CD4-positive, alpha-beta T cell (primary cell): ENCODE results near the gene ZNF689. TPM values are rescaled to one million over a fixed set of nuclear protein-coding genes. Genes with fewer than 3 reads are reported as not detected.

Source experiments
- ATAC-seq: fragments of 200-7000 bp; cut with Tn5 transposase; one replicate; pipeline ENCODE4 v1.10.0; 2022; ENCODE audit warnings: mild to moderate bottlenecking; ENCODE audit not compliant: poor library complexity
- CTCF ChIA-PET: fragments of 350-600 bp; sonication (Branson Sonifier 250); formaldehyde crosslinking; loops from one replicate; lab custom pipeline; 2021; ENCODE audit warnings: antibody characterized with exemption, inconsistent platforms; lab: Charles Lee
- POLR2A ChIA-PET: fragments of 350-600 bp; sonication (Branson Sonifier 250); formaldehyde crosslinking; loops from one replicate; lab custom pipeline; 2021; ENCODE audit warnings: antibody characterized with exemption, inconsistent platforms; lab: Charles Lee
- DNase-seq, 14 experiments: peaks; one replicate each; pipeline ENCODE4 v3.0.0-alpha.2; 2013 to 2020; ENCODE audit warnings: mixed read lengths in 2 of 14
- H3K27ac ChIP-seq, 2 donors: one replicate each; pipeline versions ENCODE4 v1.5.1 to v1.7.0; 2013; ENCODE audit warnings: low read length in 2 of 2, low read depth in 1 of 2, mild to moderate bottlenecking in 1 of 2
- H3K27me3 ChIP-seq, 2 experiments: 1 replicate in 1 of 2; 2 replicates in 1 of 2; pipeline versions ENCODE4 v1.6.1 to v1.7.0; 2013; ENCODE audit warnings: low read length in 2 of 2, control low read depth in 1 of 2, mild to moderate bottlenecking in 1 of 2, moderate library complexity in 1 of 2; ENCODE audit not compliant: insufficient read depth in 2 of 2, control insufficient read depth in 1 of 2
- H3K36me3 ChIP-seq: one replicate; pipeline ENCODE4 v1.6.1; 2013; ENCODE audit warnings: low read length, control low read depth; ENCODE audit not compliant: insufficient read depth
- H3K4me1 ChIP-seq: one replicate; pipeline ENCODE4 v1.6.1; 2013; ENCODE audit warnings: low read length, control low read depth; ENCODE audit not compliant: insufficient read depth
- H3K4me3 ChIP-seq: one replicate; pipeline ENCODE4 v1.5.1; 2013; ENCODE audit warnings: mild to moderate bottlenecking, low read length, moderate library complexity
- H3K9me3 ChIP-seq, 2 experiments: 1 replicate in 1 of 2; 2 replicates in 1 of 2; pipeline versions ENCODE4 v1.6.1 to v1.7.0; 2013; ENCODE audit warnings: low read length in 2 of 2, mild to moderate bottlenecking in 2 of 2, control low read depth in 1 of 2, moderate library complexity in 1 of 2; ENCODE audit not compliant: control insufficient read depth in 1 of 2, insufficient read depth in 1 of 2
- H3K27ac Mint-ChIP-seq: one replicate; pipeline ENCODE4 v1.8.0; 2020; ENCODE audit warnings: mixed read lengths
- H3K27me3 Mint-ChIP-seq: one replicate; pipeline ENCODE4 v1.8.0; 2021; ENCODE audit warnings: mixed read lengths
- H3K36me3 Mint-ChIP-seq: one replicate; pipeline ENCODE4 v1.8.0; 2021; ENCODE audit warnings: low read depth, mixed read lengths
- H3K4me1 Mint-ChIP-seq: one replicate; pipeline ENCODE4 v1.8.0; 2021; ENCODE audit warnings: low read depth, mixed read lengths
- H3K4me3 Mint-ChIP-seq: one replicate; pipeline ENCODE4 v1.8.0; 2020; ENCODE audit warnings: mild to moderate bottlenecking, mixed read lengths
- H3K9me3 Mint-ChIP-seq: one replicate; pipeline ENCODE4 v1.8.0; 2020; ENCODE audit warnings: mixed read lengths
- intact Hi-C, 2 experiments: fragments of 100-400 bp; cut with DNase I in 1 of 2; cut with micrococcal nuclease in 1 of 2; formaldehyde crosslinking; loops; one replicate each; pipeline versions ENCODE4 v1.15.1 to v1.9.0; 2023 to 2025; cut with DNase I, micrococcal nuclease
- total RNA-seq, 174 experiments: library from RNA in 2 of 174; stranded (reverse) in 2 of 174; gene quantifications; one replicate each; pipeline ENCODE4 v1.2.3 and lab custom pipeline; 2021 to 2026
- TF ChIP-seq, protein P1 (sequence below): fragments of 200-600 bp; IDR thresholded peaks from one replicate; pipeline ENCODE4 v1.8.0; 2022; ENCODE audit warnings: antibody characterized with exemption, mild to moderate bottlenecking

ZNF689 gene
- total RNA-seq, 2 experiments from 2014 or later = 15.3 to 15.7 TPM

DNA sequence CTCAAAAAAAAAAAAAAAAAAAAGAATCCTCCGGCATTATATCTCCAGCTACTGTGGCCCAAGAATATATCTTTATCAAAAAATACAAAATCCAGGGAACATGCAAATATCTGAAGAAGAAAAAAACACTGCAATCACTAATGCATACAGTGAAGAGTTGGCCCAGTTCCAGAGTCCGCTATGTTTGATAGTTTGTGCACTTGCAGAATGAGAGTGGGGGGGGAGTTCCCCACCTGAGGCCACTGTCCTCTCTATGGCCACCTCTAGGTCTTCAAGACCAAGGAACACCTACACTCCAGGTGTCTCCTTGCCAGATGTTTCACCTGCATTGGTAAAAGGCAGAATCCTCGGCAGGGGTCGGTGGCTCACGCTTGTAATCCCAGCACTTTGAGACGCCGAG, 28.7 kb downstream of the ZNF689 start:
- POLR2A ChIA-PET = interaction anchor here (1.4 kb wide), 1 partner anchor 9 kb away, joined by 4 read pairs; no protein-coding TSS in a partner anchor
- no peak for ATAC-seq
- Mint-ChIP-seq H3K9me3 (no peaks in the 10 kb centered on the region), H3K36me3 (peaks cover 30% of the 10 kb centered on the region), H3K4me1 (peaks cover 10% of the 10 kb centered on the region), H3K27ac (no peak overlapping the region), H3K4me3 (no peak overlapping the region), H3K27me3 (no peaks in the 10 kb centered on the region)
- peaks cover 20% of the 10 kb centered on the region for H3K4me1 ChIP-seq
- intact Hi-C loops = no loop called here
- DNase-seq = no peak
- peaks cover 20% of the 10 kb centered on the region for H3K36me3 ChIP-seq
- H3K27me3 ChIP-seq = no peaks in the 10 kb centered on the region
- no peaks in the 10 kb centered on the region for H3K9me3 ChIP-seq
- H3K27ac ChIP-seq = no peak overlapping the region
- CTCF ChIA-PET = no interaction called here
- H3K4me3 ChIP-seq = no peak overlapping the region
- TF ChIP-seq, protein P1, sequence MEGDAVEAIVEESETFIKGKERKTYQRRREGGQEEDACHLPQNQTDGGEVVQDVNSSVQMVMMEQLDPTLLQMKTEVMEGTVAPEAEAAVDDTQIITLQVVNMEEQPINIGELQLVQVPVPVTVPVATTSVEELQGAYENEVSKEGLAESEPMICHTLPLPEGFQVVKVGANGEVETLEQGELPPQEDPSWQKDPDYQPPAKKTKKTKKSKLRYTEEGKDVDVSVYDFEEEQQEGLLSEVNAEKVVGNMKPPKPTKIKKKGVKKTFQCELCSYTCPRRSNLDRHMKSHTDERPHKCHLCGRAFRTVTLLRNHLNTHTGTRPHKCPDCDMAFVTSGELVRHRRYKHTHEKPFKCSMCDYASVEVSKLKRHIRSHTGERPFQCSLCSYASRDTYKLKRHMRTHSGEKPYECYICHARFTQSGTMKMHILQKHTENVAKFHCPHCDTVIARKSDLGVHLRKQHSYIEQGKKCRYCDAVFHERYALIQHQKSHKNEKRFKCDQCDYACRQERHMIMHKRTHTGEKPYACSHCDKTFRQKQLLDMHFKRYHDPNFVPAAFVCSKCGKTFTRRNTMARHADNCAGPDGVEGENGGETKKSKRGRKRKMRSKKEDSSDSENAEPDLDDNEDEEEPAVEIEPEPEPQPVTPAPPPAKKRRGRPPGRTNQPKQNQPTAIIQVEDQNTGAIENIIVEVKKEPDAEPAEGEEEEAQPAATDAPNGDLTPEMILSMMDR = no peak

DNA sequence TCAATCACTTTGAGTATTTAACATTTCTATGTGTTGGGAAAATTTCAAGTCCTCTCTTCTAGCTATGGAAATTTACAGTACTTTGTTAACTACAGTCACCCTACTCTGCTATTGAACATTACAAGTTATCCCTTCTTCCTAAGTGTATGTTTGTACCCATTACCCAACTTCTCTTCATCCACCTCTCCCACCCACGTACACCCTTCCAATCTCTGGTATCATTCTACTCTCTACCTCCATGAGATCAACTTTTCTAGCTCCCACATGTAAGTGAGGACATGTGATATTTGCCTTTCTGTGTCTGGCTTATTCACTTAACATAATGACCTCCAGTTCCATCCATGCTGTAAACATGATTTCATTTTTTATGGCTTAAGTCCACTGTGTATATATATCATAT, 35.5 kb downstream of the ZNF689 start:
- peaks cover 26% of the 10 kb centered on the region for H3K4me1 ChIP-seq
- peaks cover 7% of the 10 kb centered on the region for H3K36me3 ChIP-seq
- Mint-ChIP-seq H3K9me3 (no peaks in the 10 kb centered on the region), H3K27me3 (no peaks in the 10 kb centered on the region), H3K27ac (peak overlapping the region; percentile 13), H3K4me3 (peak overlapping the region; percentile 17), H3K4me1 (peaks cover 26% of the 10 kb centered on the region), H3K36me3 (peaks cover 5% of the 10 kb centered on the region)
- ATAC-seq (no peak), DNase-seq (no peak)
- POLR2A ChIA-PET = interaction anchor here (0.8 kb wide), 1 partner anchor 17 kb away, joined by 4 read pairs; no protein-coding TSS in a partner anchor
- no peaks in the 10 kb centered on the region for H3K27me3 ChIP-seq
- CTCF ChIA-PET = no interaction called here
- no peaks in the 10 kb centered on the region for H3K9me3 ChIP-seq
- H3K4me3 ChIP-seq = no peak overlapping the region
- TF ChIP-seq, protein P1 = no peak
- no peak overlapping the region for H3K27ac ChIP-seq
- intact Hi-C loops = loop anchor here in 1 of 2 experiments (5.0 kb wide), 2 partner anchors 63 to 123 kb away; partner anchors contain the start of gene SRCAP

DNA sequence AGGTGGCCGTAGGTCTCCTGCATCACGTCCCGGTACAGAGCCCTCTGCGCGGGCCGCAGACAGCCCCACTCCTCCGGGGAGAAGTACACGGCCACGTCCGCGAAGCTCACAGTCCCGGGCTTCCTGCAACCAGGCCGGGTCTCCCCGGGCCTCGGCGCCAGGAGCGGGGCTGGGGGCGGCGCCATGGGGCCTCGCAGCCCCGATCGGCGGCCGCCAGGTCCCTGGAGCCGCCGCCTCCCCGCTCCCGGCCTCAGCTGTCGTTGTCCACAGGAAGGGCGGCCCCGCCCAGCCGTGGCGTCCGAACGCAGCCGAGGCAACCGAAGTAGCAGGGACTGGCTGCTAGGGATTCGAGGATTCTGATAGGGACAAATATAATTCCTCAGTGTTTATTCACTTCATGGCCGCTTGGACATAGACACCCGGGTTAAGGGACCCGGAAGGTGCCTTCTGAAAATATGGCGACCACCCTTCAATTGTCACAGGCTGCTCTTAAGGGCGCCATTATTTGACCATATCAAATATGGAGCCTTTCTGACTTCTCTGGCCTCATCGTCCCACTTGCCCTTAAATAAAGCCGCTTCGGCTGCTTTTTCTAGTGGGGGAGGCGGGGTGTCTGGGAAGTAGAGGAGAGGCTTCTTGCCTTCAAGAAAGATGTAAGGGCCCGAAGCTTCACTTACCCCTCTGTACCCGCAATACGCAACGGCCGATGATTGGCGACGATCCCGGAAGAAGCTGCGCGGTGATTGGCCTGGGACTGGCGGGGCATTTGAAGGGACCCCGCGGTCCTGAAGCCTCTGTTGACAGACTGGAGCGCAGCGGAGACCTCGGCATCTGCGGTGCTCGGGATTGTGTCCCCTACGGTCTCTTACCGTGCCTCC, 38.5 kb downstream of the ZNF689 start, which contains the start of gene ZNF688:
TSS of gene ZNF688 (minus strand) at position 270 of the 878 bp plus-strand sequence. CDS start at position 185, 85 bp downstream.
- H3K27me3 ChIP-seq = no peaks in the 10 kb centered on the region
- H3K36me3 Mint-ChIP-seq = no peaks in the 10 kb centered on the region
- no peaks in the 10 kb centered on the region for H3K27me3 Mint-ChIP-seq
- DNase-seq = peak; percentile 87 to 99 (median 92)
- H3K4me1 ChIP-seq = peaks cover 54% of the 10 kb centered on the region
- H3K9me3 ChIP-seq = no peaks in the 10 kb centered on the region
- intact Hi-C loops = loop anchor here (1.0 to 5.0 kb wide), 6 partner anchors 13 to 126 kb away; partner anchors contain the start of genes ZNF764 (in 2 of the 2), ZNF785 (in 2 of the 2), PRR14 (in 1 of the 2) and SRCAP (in 1 of the 2)
- POLR2A ChIA-PET = interaction anchor here (0.6 to 3.4 kb wide), 36 partner anchors 10 to 767 kb away, joined by 3 to 152 read pairs (median 6); partner anchors contain the start of genes ALDOA, DCTPP1, FBRS and ITGAL
- H3K27ac Mint-ChIP-seq = peak within 1 kb of the TSS; percentile 97
- H3K9me3 Mint-ChIP-seq = no peaks in the 10 kb centered on the region
- CTCF ChIA-PET = interaction anchor here (1.0 to 2.4 kb wide), 9 partner anchors 9 to 142 kb away, joined by 3 to 19 read pairs (median 5); partner anchors contain the start of genes DCTPP1, PRR14, ZNF747 and ZNF764
- peaks cover 44% of the 10 kb centered on the region for H3K4me1 Mint-ChIP-seq
- TF ChIP-seq, protein P1 = no peak
- peak within 1 kb of the TSS; percentile 90 to 96 for H3K27ac ChIP-seq
- H3K36me3 ChIP-seq = peaks cover 8% of the 10 kb centered on the region
- peak; percentile 79 for ATAC-seq
- H3K4me3 ChIP-seq = peak within 1 kb of the TSS; percentile 94
- H3K4me3 Mint-ChIP-seq = peak within 1 kb of the TSS; percentile 98
